ENCODE data around the gene RELT. TPM values are rescaled to one million over a fixed set of nuclear protein-coding genes. Genes with fewer than 3 reads are reported as not detected.

Gene RELT
- total and polyA plus RNA-seq, 9 donors, result 3.2 to 4.3 (median 3.7) TPM

- no peak overlapping the region for H3K27ac ChIP-seq (ENCODE audit: low read length)
- no peaks in the 10 kb centered on the region for H3K4me1 ChIP-seq (ENCODE audit: control insufficient read depth, insufficient read depth, low read length)
- H3K27me3 ChIP-seq (ENCODE audit: control insufficient read depth, insufficient read depth, low read length), result no peaks in the 10 kb centered on the region
- no peak overlapping the region for H3K4me3 ChIP-seq (ENCODE audit: low read length)
- no CpG with 5 or more reads among the region's 1 CpG for WGBS (ENCODE audit: insufficient coverage)
- H3K9me3 ChIP-seq (replicated peaks; ENCODE audit: control insufficient read depth, low read depth, low read length), result no peaks in the 10 kb centered on the region
- H3K36me3 ChIP-seq (ENCODE audit: control insufficient read depth, insufficient read depth, low read length), result peaks cover 14% of the 10 kb centered on the region
- DNase-seq, result peak; percentile 66
These were observed 38.9 kb downstream of the RELT start for GRCh38 chr11:73414977-73415651.

- DNase-seq, result no peak
- no peaks in the 10 kb centered on the region for H3K27me3 ChIP-seq (ENCODE audit: control insufficient read depth, insufficient read depth, low read length)
- H3K9me3 ChIP-seq (replicated peaks; ENCODE audit: control insufficient read depth, low read depth, low read length), result no peaks in the 10 kb centered on the region
- no CpG with 5 or more reads among the region's 4 CpGs for WGBS (ENCODE audit: insufficient coverage)
- H3K4me3 ChIP-seq (ENCODE audit: low read length), result no peak overlapping the region
- no peak overlapping the region for H3K27ac ChIP-seq (ENCODE audit: low read length)
- peaks cover 14% of the 10 kb centered on the region for H3K36me3 ChIP-seq (ENCODE audit: control insufficient read depth, insufficient read depth, low read length)
- H3K4me1 ChIP-seq (ENCODE audit: control insufficient read depth, insufficient read depth, low read length), result no peaks in the 10 kb centered on the region
These were observed 39.8 kb downstream of the RELT start for GRCh38 chr11:73415854-73416615.

- no peaks in the 10 kb centered on the region for H3K27me3 ChIP-seq (ENCODE audit: control insufficient read depth, insufficient read depth, low read length)
- no peak for DNase-seq
- H3K9me3 ChIP-seq (replicated peaks; ENCODE audit: control insufficient read depth, low read depth, low read length), result no peaks in the 10 kb centered on the region
- no peaks in the 10 kb centered on the region for H3K4me1 ChIP-seq (ENCODE audit: control insufficient read depth, insufficient read depth, low read length)
- H3K4me3 ChIP-seq (ENCODE audit: low read length), result no peak overlapping the region
- peaks cover 8% of the 10 kb centered on the region for H3K36me3 ChIP-seq (ENCODE audit: control insufficient read depth, insufficient read depth, low read length)
- H3K27ac ChIP-seq (ENCODE audit: low read length), result no peak overlapping the region
- 94% methylated on average over 2 of the region's 2 CpGs for WGBS (ENCODE audit: insufficient coverage)
These were observed 40.6 kb downstream of the RELT start for GRCh38 chr11:73416786-73417185.

GRCh38 chr11:73420136-73420535 lies 43.9 kb downstream of the RELT start:
- Histone ChIP-seq H3K27me3 (ENCODE audit: control insufficient read depth, insufficient read depth, low read length) (no peaks in the 10 kb centered on the region), H3K27ac (ENCODE audit: low read length) (no peak overlapping the region), H3K36me3 (ENCODE audit: control insufficient read depth, insufficient read depth, low read length) (peaks cover 8% of the 10 kb centered on the region), H3K4me3 (ENCODE audit: low read length) (no peak overlapping the region), H3K4me1 (ENCODE audit: control insufficient read depth, insufficient read depth, low read length) (peaks cover 1% of the 10 kb centered on the region), H3K9me3 (replicated peaks; ENCODE audit: control insufficient read depth, low read depth, low read length) (no peaks in the 10 kb centered on the region)
- DNase-seq, result no peak

GRCh38 chr11:73422886-73423285 lies 46.7 kb downstream of the RELT start:
- no peak for DNase-seq
- WGBS (ENCODE audit: insufficient coverage), result 81% methylated on average over 4 of the region's 4 CpGs
- peaks cover 8% of the 10 kb centered on the region for H3K36me3 ChIP-seq (ENCODE audit: control insufficient read depth, insufficient read depth, low read length)

GRCh38 chr11:73423506-73423905 lies 47.3 kb downstream of the RELT start:
- H3K36me3 ChIP-seq (ENCODE audit: control insufficient read depth, insufficient read depth, low read length), result peaks cover 5% of the 10 kb centered on the region
- H3K4me1 ChIP-seq (ENCODE audit: control insufficient read depth, insufficient read depth, low read length), result peaks cover 14% of the 10 kb centered on the region
- no peaks in the 10 kb centered on the region for H3K9me3 ChIP-seq (replicated peaks; ENCODE audit: control insufficient read depth, low read depth, low read length)
- no peak overlapping the region for H3K4me3 ChIP-seq (ENCODE audit: low read length)
- 82% methylated on average over 1 of the region's 3 CpGs for WGBS (ENCODE audit: insufficient coverage)
- no peak for DNase-seq
- H3K27me3 ChIP-seq (ENCODE audit: control insufficient read depth, insufficient read depth, low read length), result no peaks in the 10 kb centered on the region
- no peak overlapping the region for H3K27ac ChIP-seq (ENCODE audit: low read length)

More at GRCh38 chr11:73422886-73423285, 46.7 kb downstream of the RELT start:
- H3K9me3 ChIP-seq (replicated peaks; ENCODE audit: control insufficient read depth, low read depth, low read length), result no peaks in the 10 kb centered on the region
- peaks cover 14% of the 10 kb centered on the region for H3K4me1 ChIP-seq (ENCODE audit: control insufficient read depth, insufficient read depth, low read length)
- no peaks in the 10 kb centered on the region for H3K27me3 ChIP-seq (ENCODE audit: control insufficient read depth, insufficient read depth, low read length)
- no peak overlapping the region for H3K4me3 ChIP-seq (ENCODE audit: low read length)
- no peak overlapping the region for H3K27ac ChIP-seq (ENCODE audit: low read length)

GRCh38 chr11:73425108-73425507 lies 48.9 kb downstream of the RELT start:
- H3K27ac ChIP-seq (ENCODE audit: low read length), result no peak overlapping the region
- no peaks in the 10 kb centered on the region for H3K9me3 ChIP-seq (replicated peaks; ENCODE audit: control insufficient read depth, low read depth, low read length)
- H3K4me3 ChIP-seq (ENCODE audit: low read length), result no peak overlapping the region
- no peaks in the 10 kb centered on the region for H3K27me3 ChIP-seq (ENCODE audit: control insufficient read depth, insufficient read depth, low read length)
- H3K36me3 ChIP-seq (ENCODE audit: control insufficient read depth, insufficient read depth, low read length), result peaks cover 1% of the 10 kb centered on the region
- peak; percentile 67 for DNase-seq
- WGBS (ENCODE audit: insufficient coverage), result no CpG with 5 or more reads among the region's 1 CpG
- peaks cover 20% of the 10 kb centered on the region for H3K4me1 ChIP-seq (ENCODE audit: control insufficient read depth, insufficient read depth, low read length)

- WGBS (ENCODE audit: insufficient coverage), result no CpG with 5 or more reads among the region's 2 CpGs
- peaks cover 6% of the 10 kb centered on the region for H3K36me3 ChIP-seq (ENCODE audit: control insufficient read depth, insufficient read depth, low read length)
- no peak overlapping the region for H3K4me3 ChIP-seq (ENCODE audit: low read length)
- no peaks in the 10 kb centered on the region for H3K27me3 ChIP-seq (ENCODE audit: control insufficient read depth, insufficient read depth, low read length)
- H3K9me3 ChIP-seq (replicated peaks; ENCODE audit: control insufficient read depth, low read depth, low read length), result no peaks in the 10 kb centered on the region
- peak overlapping the region; percentile 43 for H3K27ac ChIP-seq (ENCODE audit: low read length)
- peaks cover 20% of the 10 kb centered on the region for H3K4me1 ChIP-seq (ENCODE audit: control insufficient read depth, insufficient read depth, low read length)
- DNase-seq, result peak; percentile 64
These were observed 50.1 kb downstream of the RELT start for GRCh38 chr11:73426219-73426850.

- DNase-seq, result no peak
- Histone ChIP-seq H3K27me3 (ENCODE audit: control insufficient read depth, insufficient read depth, low read length) (no peaks in the 10 kb centered on the region), H3K9me3 (replicated peaks; ENCODE audit: control insufficient read depth, low read depth, low read length) (no peaks in the 10 kb centered on the region), H3K4me1 (ENCODE audit: control insufficient read depth, insufficient read depth, low read length) (peaks cover 20% of the 10 kb centered on the region), H3K36me3 (ENCODE audit: control insufficient read depth, insufficient read depth, low read length) (peaks cover 6% of the 10 kb centered on the region), H3K4me3 (ENCODE audit: low read length) (no peak overlapping the region), H3K27ac (ENCODE audit: low read length) (no peak overlapping the region)
These were observed 52.0 kb downstream of the RELT start for GRCh38 chr11:73428227-73428626.

GRCh38 chr11:73428699-73429098 lies 52.5 kb downstream of the RELT start:
- no peaks in the 10 kb centered on the region for H3K27me3 ChIP-seq (ENCODE audit: control insufficient read depth, insufficient read depth, low read length)
- H3K4me3 ChIP-seq (ENCODE audit: low read length), result no peak overlapping the region
- no peak for DNase-seq
- no peaks in the 10 kb centered on the region for H3K9me3 ChIP-seq (replicated peaks; ENCODE audit: control insufficient read depth, low read depth, low read length)
- peaks cover 6% of the 10 kb centered on the region for H3K36me3 ChIP-seq (ENCODE audit: control insufficient read depth, insufficient read depth, low read length)
- no peak overlapping the region for H3K27ac ChIP-seq (ENCODE audit: low read length)
- peaks cover 20% of the 10 kb centered on the region for H3K4me1 ChIP-seq (ENCODE audit: control insufficient read depth, insufficient read depth, low read length)
